NCI-H345 (cell line): ENCODE results near the gene USP16.

Source experiments
- DNase-seq: peaks from one replicate; lab custom pipeline; 2025; lab: John Stamatoyannopoulos, UW

Gene USP16

DNA sequence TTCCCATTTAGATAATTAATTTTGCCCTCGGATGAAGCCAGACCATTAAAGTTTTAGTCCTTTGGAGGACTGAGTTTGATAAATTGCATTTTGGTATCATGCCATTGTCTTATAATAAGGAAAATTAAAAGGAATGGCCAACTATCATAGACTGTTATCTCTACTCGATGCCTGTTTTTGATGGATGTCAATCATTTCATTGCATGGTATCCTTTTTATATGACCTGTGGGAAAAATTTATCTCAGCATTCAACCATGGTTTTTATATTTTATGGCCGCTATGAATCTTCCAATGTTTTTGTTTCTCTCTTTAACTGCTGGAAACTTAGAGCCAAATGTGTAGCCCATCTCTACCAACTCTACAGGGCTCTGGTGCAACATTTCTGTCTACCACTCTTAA is 58.8 kb downstream of the USP16 start:
- DNase-seq, result no peak

- no peak for DNase-seq
Observed at GRCh38 chr21:29084372-29084771, 59.9 kb downstream of the USP16 start.

DNA sequence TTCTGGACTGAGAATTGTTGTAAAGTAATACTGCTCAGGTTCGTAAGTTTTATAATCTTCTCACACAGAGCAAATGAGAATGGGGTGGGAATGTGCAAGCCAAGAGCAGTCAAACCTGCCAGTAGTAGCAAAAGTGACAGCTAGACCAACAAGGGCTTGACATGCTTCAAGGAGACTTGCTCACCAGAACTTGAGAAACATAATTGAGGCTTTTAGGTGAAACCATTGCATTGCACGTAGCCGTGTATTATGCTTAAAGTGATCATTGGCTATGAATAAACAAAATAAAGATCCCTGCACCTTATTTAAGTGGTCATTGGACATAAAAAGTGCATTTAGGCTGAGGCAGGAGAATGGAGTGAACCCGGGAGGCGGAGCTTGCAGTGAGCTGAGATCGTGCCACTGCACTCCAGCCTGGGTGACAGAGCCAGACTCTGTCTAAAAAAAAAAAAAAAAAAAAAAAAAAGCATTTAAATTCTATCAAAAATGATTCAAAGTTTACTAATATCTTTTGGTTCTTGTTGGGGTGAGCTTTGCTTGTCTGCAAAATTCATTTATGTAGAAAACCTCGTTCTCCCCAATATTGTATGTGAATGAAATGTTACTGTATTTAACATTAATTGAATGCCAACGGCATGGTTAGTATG is 60.8 kb downstream of the USP16 start:
- no peak for DNase-seq

DNA sequence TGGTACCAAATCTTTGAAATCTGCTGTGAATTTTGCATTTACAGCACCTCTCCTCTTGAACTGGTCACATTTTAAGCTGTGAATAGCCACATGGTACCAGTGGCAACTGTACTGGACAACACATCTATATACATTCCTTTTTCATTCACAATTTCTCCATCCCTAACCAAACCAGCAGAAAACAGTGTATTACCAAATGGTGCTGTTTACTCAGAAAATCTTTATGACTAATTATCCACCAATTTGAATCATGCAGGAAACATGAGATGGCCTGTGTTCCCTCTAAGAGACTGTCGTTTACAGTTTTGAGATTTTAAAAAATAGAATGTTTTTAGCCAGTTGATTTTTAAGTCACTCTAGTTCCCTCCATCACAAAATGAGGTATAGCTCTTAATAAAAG is 66.6 kb downstream of the USP16 start:
- DNase-seq, result no peak

DNA sequence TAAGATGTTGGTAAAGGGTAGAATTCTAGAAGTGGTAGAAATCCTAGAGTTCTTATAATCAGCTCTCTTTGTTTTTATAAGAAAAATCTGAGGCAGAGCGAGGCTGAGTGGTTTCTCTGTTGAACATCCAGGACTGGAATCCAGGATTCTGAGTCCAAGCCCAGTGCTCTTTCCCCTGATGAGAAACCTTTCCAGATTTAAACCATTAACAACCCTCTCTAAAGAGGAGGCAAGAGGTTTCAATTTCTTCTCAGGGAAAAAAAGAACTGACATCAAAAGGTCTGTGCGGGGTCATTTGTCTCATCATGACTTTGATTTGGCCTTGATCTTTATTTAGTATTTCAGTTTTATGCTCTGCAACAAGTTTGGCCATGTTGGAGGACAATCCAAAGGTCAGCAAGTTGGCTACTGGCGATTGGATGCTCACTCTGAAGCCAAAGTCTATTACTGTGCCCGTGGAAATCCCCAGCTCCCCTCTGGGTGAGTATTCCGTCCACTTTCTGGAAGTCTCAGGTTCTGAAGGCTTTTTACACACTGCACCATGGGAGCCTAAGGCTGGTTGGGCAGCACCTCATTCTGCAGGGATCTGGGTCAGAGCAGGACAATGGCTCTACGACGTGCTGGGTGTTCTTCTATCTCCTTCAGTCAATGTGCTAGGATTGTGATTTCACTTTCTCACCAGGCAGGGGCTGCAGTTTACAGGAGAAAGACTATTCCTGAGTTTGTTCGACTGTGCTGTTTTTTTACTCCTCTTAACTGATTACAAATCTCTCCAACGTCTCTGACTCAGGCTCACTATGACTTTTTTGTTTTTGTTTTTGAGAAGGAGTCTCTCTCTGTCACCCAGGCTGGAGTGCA is 67.9 kb downstream of the USP16 start:
- no peak for DNase-seq

DNA sequence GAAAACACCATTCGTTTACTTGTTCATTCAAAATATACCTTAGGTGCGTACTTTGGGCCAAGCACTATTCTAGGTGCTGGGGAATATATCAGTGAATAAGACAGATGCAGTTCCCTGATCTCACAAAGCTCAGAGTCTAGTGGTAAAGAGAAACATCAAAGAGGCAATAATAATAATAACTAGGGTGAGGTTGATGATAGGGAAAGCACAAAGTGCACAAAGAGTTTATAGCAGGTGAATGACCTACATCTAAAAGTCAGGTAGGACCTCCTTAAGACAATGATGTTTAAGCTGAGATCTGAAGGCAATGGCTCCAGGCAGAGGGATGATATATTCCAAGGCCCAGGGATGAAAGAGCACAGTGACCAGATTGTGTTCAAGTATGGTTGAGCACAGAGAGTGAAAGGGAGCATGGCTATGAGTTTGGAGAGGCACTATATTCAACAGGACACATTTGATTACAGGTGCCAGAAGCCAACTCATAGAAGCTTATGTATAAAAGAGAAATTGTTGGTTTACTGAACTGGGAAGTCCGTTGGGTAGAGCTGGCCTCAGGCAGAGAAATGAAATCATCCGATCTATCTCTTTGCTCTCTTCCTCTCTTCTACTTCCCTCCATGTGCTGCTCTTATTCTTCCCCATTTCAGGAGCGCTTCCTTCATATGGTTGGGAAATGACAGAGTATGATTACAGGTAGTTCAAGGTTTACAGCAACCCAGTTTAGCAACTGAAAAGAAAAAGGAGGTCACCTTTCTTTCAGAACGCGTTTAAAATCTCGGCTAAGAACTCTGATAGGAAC is 71.9 kb downstream of the USP16 start:
- DNase-seq, result no peak

- DNase-seq, result no peak
Observed at GRCh38 chr21:29098156-29098555, 73.7 kb downstream of the USP16 start.

DNA sequence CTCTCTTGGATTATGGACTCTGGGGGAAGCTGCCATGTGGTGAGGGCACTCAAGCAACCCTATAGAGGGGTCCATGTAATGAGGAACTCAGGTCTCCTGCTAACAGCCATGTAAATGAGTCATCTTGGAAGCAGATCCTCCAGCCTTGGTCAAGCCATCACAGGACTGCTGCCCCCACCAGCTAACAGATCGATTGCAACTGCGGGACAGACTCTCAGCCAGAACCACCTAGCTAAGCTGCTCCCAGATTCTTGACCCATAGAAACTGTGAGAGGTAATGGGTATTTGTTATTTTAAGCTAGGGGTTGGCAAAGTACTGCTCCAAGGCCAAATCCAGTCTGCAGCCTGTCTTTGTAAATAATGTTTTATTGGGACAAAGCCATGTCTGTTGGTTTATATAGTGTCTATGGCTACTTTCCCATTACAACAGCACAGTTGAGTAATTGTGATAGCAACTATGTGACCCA is 78.4 kb downstream of the USP16 start:
- DNase-seq, result no peak
